IMR-90 (cell line): Measurements from ENCODE around the gene SRCIN1. TPM values are rescaled to one million over a fixed set of nuclear protein-coding genes. Genes with fewer than 3 reads are reported as not detected.

Experiments
- ATAC-seq: fragments of 200-7000 bp; cut with Tn5 transposase; 2 replicates; pipeline ENCODE4 v1.9.1; 2020; ENCODE audit warnings: low read depth, mild to moderate bottlenecking, moderate library complexity
- BruUV-seq: library from RNA; stranded (reverse); fragments of 400-500 nt; replicated peaks from 2 replicates; lab custom pipeline; 2021; lab: Mats Ljungman, UMichigan
- CTCF ChIA-PET: fragments of 300-600 bp; formaldehyde crosslinking; extraction: SDS; loops from one replicate; lab custom pipeline; 2021; ENCODE audit warnings: antibody characterized with exemption; lab: Yijun Ruan, JAX
- POLR2A ChIA-PET: fragments of 300-600 bp; sonication (Branson Sonifier 250); formaldehyde crosslinking; loops from one replicate; lab custom pipeline; 2022; ENCODE audit warnings: antibody characterized with exemption; ENCODE audit not compliant: unreplicated experiment; lab: Charles Lee
- DNase-seq: peaks from one replicate; pipeline ENCODE4 v3.0.0; 2013
- H2AFZ ChIP-seq: replicated peaks from 2 replicates; pipeline ENCODE3; 2013; ENCODE audit warnings: low read length, mild to moderate bottlenecking; ENCODE audit not compliant: poor library complexity
- H2AK5ac ChIP-seq: 2 replicates; pipeline ENCODE4 v1.6.1; 2013; ENCODE audit warnings: low read depth, low read length, inconsistent platforms
- H2AK9ac ChIP-seq: replicated peaks from 2 replicates; pipeline ENCODE3; 2013; ENCODE audit warnings: mild to moderate bottlenecking, low read depth, low read length, moderate library complexity; ENCODE audit not compliant: poor library complexity
- H2BK120ac ChIP-seq: 2 replicates; pipeline ENCODE4 v1.6.1; 2013; ENCODE audit warnings: low read depth, low read length, inconsistent platforms
- H2BK15ac ChIP-seq: 3 replicates; pipeline ENCODE4 v1.6.1; 2013; ENCODE audit warnings: low read depth, low read length, inconsistent platforms
- H2BK20ac ChIP-seq: 2 replicates; pipeline ENCODE4 v1.6.1; 2013; ENCODE audit warnings: low read depth, mild to moderate bottlenecking, inconsistent platforms, low read length, moderate library complexity
- H2BK5ac ChIP-seq: 2 replicates; pipeline ENCODE4 v1.6.1; 2013; ENCODE audit warnings: mild to moderate bottlenecking, low read depth, low read length, inconsistent platforms; ENCODE audit not compliant: poor library complexity, severe bottlenecking
- H3K14ac ChIP-seq: replicated peaks from 2 replicates; pipeline ENCODE4 v1.6.1; 2013; ENCODE audit warnings: low read depth, low read length, inconsistent platforms
- H3K18ac ChIP-seq: 2 replicates; pipeline ENCODE4 v1.6.1; 2013; ENCODE audit warnings: low read depth, low read length, control low read depth
- H3K23ac ChIP-seq: 2 replicates; pipeline ENCODE4 v1.6.1; 2013; ENCODE audit warnings: low read depth, low read length, inconsistent platforms
- H3K27ac ChIP-seq: 2 replicates; pipeline ENCODE4 v1.5.1; 2013; ENCODE audit warnings: mild to moderate bottlenecking, control low read depth, low read length; ENCODE audit not compliant: insufficient read depth
- H3K27me3 ChIP-seq: 2 replicates; pipeline ENCODE4 v1.6.1; 2013; ENCODE audit warnings: low read length; ENCODE audit not compliant: control insufficient read depth, insufficient read depth
- H3K36me3 ChIP-seq: 2 replicates; pipeline ENCODE4 v1.6.1; 2013; ENCODE audit warnings: low read length, mixed read lengths; ENCODE audit not compliant: control insufficient read depth, insufficient read depth
- H3K4ac ChIP-seq: 2 replicates; pipeline ENCODE4 v1.6.1; 2013; ENCODE audit warnings: low read depth, low read length, inconsistent platforms
- H3K4me1 ChIP-seq: 2 replicates; pipeline ENCODE4 v1.6.1; 2013; ENCODE audit warnings: low read length, mixed read lengths; ENCODE audit not compliant: control insufficient read depth, insufficient read depth
- H3K4me2 ChIP-seq: 2 replicates; pipeline ENCODE4 v1.6.1; 2013; ENCODE audit warnings: low read depth, mild to moderate bottlenecking, control low read depth, low read length, moderate library complexity
- H3K4me3 ChIP-seq: 2 replicates; pipeline ENCODE4 v1.5.1; 2013; ENCODE audit warnings: low read depth, mild to moderate bottlenecking, control low read depth, low read length, moderate library complexity; ENCODE audit not compliant: insufficient read depth
- H3K56ac ChIP-seq: 2 replicates; pipeline ENCODE4 v1.6.1; 2013; ENCODE audit warnings: low read length, inconsistent platforms; ENCODE audit not compliant: insufficient read depth; ENCODE audit errors: extremely low read depth
- H3K79me1 ChIP-seq, 2 experiments: 2 replicates each; pipeline ENCODE4 v1.6.1; 2013; ENCODE audit warnings: low read length in 2 of 2, inconsistent platforms in 1 of 2, low read depth in 1 of 2
- H3K9ac ChIP-seq: 2 replicates; pipeline ENCODE4 v1.6.1; 2013; ENCODE audit warnings: low read depth, low read length, control low read depth
- H3K9me1 ChIP-seq: 2 replicates; pipeline ENCODE4 v1.6.1; 2013; ENCODE audit warnings: low read length, inconsistent platforms; ENCODE audit not compliant: insufficient read depth
- H3K9me3 ChIP-seq: 2 replicates; pipeline ENCODE4 v1.6.1; 2013; ENCODE audit warnings: low read length; ENCODE audit not compliant: control insufficient read depth, insufficient read depth
- H4K20me1 ChIP-seq: 2 replicates; pipeline ENCODE4 v1.6.1; 2013; ENCODE audit warnings: low read length, inconsistent platforms; ENCODE audit not compliant: insufficient read depth
- H4K5ac ChIP-seq: 2 replicates; pipeline ENCODE4 v1.6.1; 2013; ENCODE audit warnings: mild to moderate bottlenecking, low read depth, low read length, control low read depth
- H4K8ac ChIP-seq, 2 experiments: 2 replicates each; pipeline ENCODE4 v1.6.1; 2013; ENCODE audit warnings: low read depth in 2 of 2, low read length in 2 of 2, control low read depth in 1 of 2, inconsistent platforms in 1 of 2
- H4K91ac ChIP-seq: 2 replicates; pipeline ENCODE4 v1.6.1; 2013; ENCODE audit warnings: low read depth, low read length, inconsistent platforms; ENCODE audit not compliant: insufficient read depth
- BHLHE40 ChIP-seq: fragments of 150-350 bp; IDR thresholded peaks from 2 replicates; pipeline ENCODE4 v1.6.1; 2016; ENCODE audit warnings: mild to moderate bottlenecking, low read depth, low read length
- CEBPB ChIP-seq: IDR thresholded peaks from 2 replicates; pipeline ENCODE4 v1.6.1; 2012; ENCODE audit warnings: low read depth, low read length, improper control_type of control experiment
- CTCF ChIP-seq: conservative IDR thresholded peaks from 2 replicates; pipeline ENCODE4 v1.5.1; 2012; ENCODE audit warnings: mild to moderate bottlenecking, low read depth, low read length, improper control_type of control experiment
- ELK1 ChIP-seq: fragments of 150-350 bp; IDR thresholded peaks from 2 replicates; pipeline ENCODE4 v1.6.1; 2016; ENCODE audit warnings: low read depth, mild to moderate bottlenecking, low read length, moderate library complexity, borderline replicate concordance
- MAFK ChIP-seq: IDR thresholded peaks from 2 replicates; pipeline ENCODE4 v1.6.1; 2012; ENCODE audit warnings: low read depth, low read length, improper control_type of control experiment
- NFE2L2 ChIP-seq: fragments of 150-350 bp; IDR thresholded peaks from 2 replicates; pipeline ENCODE4 v1.6.1; 2016; ENCODE audit warnings: low read depth, mild to moderate bottlenecking, low read length
- RAD21 ChIP-seq: IDR thresholded peaks from 2 replicates; pipeline ENCODE4 v1.6.1; 2012; ENCODE audit warnings: low read length, improper control_type of control experiment
- RCOR1 ChIP-seq: IDR thresholded peaks from 2 replicates; pipeline ENCODE4 v1.6.1; 2012; ENCODE audit warnings: mild to moderate bottlenecking, low read length, improper control_type of control experiment; ENCODE audit not compliant: insufficient replicate concordance
- SMC3 ChIP-seq: fragments of 150-350 bp; IDR thresholded peaks from 2 replicates; pipeline ENCODE4 v1.6.1; 2016; ENCODE audit warnings: low read depth, mild to moderate bottlenecking, antibody characterized with exemption, low read length, moderate library complexity
- whole genome bisulfite sequencing, 2 experiments: methylation state at CpG; one replicate each; pipeline versions ENCODE4 v1.1.5 to v1.1.7; 2013; ENCODE audit warnings: missing lambda C conversion rate in 2 of 2; ENCODE audit not compliant: insufficient read length in 1 of 2; ENCODE audit errors: extremely low coverage in 2 of 2; 5-methylcytosine and 5-hydroxymethylcytosine counted together
- dilution Hi-C: fragments of 300-500 bp; cut with HindIII; formaldehyde crosslinking; loops from one replicate; pipeline ENCODE4 v1.14.3; 2018; ENCODE audit warnings: low sequenced_read_pairs; ENCODE audit not compliant: unreplicated experiment
- in situ Hi-C: fragments of 300-500 bp; cut with MboI; formaldehyde crosslinking; loops from 3 replicates; pipeline ENCODE4 v1.14.3; 2019; ENCODE audit warnings: low sequenced_read_pairs, inconsistent platforms, mixed read lengths
- intact Hi-C: fragments of 100-400 bp; cut with micrococcal nuclease; formaldehyde crosslinking; loops from 2 replicates; pipeline ENCODE4 v1.10.0; 2022
- polyA plus RNA-seq, 3 experiments: library from polyadenylated mRNA; depleted of rRNA; stranded (reverse); fragments of >200 nt; gene quantifications; 2 replicates each; pipeline ENCODE4 v1.2.3, GENCODE V29; 2012; ENCODE audit warnings: low replicate concordance in 1 of 3
- total RNA-seq: library from RNA; depleted of rRNA; stranded (reverse); fragments of >200 nt; gene quantifications from 2 replicates; pipeline ENCODE4 v1.2.3, GENCODE V29; 2012

Gene SRCIN1
- total and polyA plus RNA-seq, 2 of the 4 experiments (the other 2 are of a cell fraction): not detected

- H4K8ac ChIP-seq: no peak overlapping the region
- dilution Hi-C loops: no loop called here
- intact Hi-C loops: loop anchor here (5.0 kb wide), 1 partner anchor 162 kb away; no protein-coding TSS in a partner anchor
These were observed 21.9 kb downstream of the SRCIN1 start for GRCh38 chr17:38583828-38584349.

More at GRCh38 chr17:38583828-38584349, 21.9 kb downstream of the SRCIN1 start:
- H3K9me1 ChIP-seq: 0 out of 2 replicates have a peak, but pooled peaks cover 4% of the 10 kb centered on the region
- POLR2A ChIA-PET: no interaction called here
- peaks cover 76% of the 10 kb centered on the region for H3K27me3 ChIP-seq
- H2AFZ ChIP-seq: no peak overlapping the region
- no peaks in the 10 kb centered on the region for H3K9me3 ChIP-seq
- H4K5ac ChIP-seq: no peak overlapping the region
- H3K79me1 ChIP-seq: no peaks in the 10 kb centered on the region
- no peak overlapping the region for H3K56ac ChIP-seq
- H2BK20ac ChIP-seq: no peak overlapping the region
- H4K91ac ChIP-seq: no peak overlapping the region
- no peak overlapping the region for H2AK5ac ChIP-seq
- TF ChIP-seq ELK1 (no peak), RCOR1 (no peak), CEBPB (no peak), RAD21 (no peak), NFE2L2 (no peak), BHLHE40 (no peak), SMC3 (no peak), CTCF (no peak), MAFK (no peak)
- no peak overlapping the region for H3K9ac ChIP-seq
- no peak overlapping the region for H3K14ac ChIP-seq
- no peak for ATAC-seq
- CTCF ChIA-PET: interaction anchor here (1.5 kb wide), 1 partner anchor 26 kb away, joined by 6 read pairs; no protein-coding TSS in a partner anchor
- H3K4me2 ChIP-seq: no peak overlapping the region
- H3K36me3 ChIP-seq: no peaks in the 10 kb centered on the region
- H3K23ac ChIP-seq: no peak overlapping the region
- WGBS, 2 experiments: 57% methylated on average over 7 of the region's 14 CpGs; no CpG with 5 or more reads in 1 of the 2 experiments
- H2BK15ac ChIP-seq: no peak overlapping the region
- H4K20me1 ChIP-seq: no peaks in the 10 kb centered on the region; the same call in 1 of the 2 replicates
- no peak for DNase-seq
- no peak overlapping the region for H3K27ac ChIP-seq
- no peaks in the 10 kb centered on the region for H3K4me1 ChIP-seq
- no peak overlapping the region for H2AK9ac ChIP-seq
- in situ Hi-C loops: no loop called here
- no peak overlapping the region for H3K18ac ChIP-seq
- no TSS peak for BruUV-seq
- no peak overlapping the region for H2BK120ac ChIP-seq
- H3K4me3 ChIP-seq: no peak overlapping the region
- H3K4ac ChIP-seq: no peak overlapping the region
- no peak overlapping the region for H2BK5ac ChIP-seq
